SU-DHL-6 (cell line): ENCODE measurements around the gene FFAR2.

ENCODE experiments used
- H2AFZ ChIP-seq: fragments of 200-600 bp; sonication (generic); 2 replicates; pipeline ENCODE4 v1.6.1; 2014; ENCODE audit warnings: low read depth, mild to moderate bottlenecking, moderate library complexity, mixed read lengths, antibody characterized with exemption, low read length; ENCODE audit not compliant: severe bottlenecking
- H3F3A ChIP-seq: fragments of 200-600 bp; shearing (Covaris generic); 2 replicates; pipeline ENCODE4 v1.6.0; 2016; ENCODE audit warnings: antibody characterized with exemption, mild to moderate bottlenecking; ENCODE audit not compliant: insufficient read depth
- H3K27ac ChIP-seq: fragments of 200-600 bp; sonication (generic); 2 replicates; pipeline ENCODE4 v1.5.1; 2016; ENCODE audit warnings: low read depth, mild to moderate bottlenecking, low read length, moderate library complexity, mixed read lengths
- H3K27me3 ChIP-seq: fragments of 200-600 bp; sonication (generic), shearing (Covaris generic); 2 replicates; pipeline ENCODE4 v1.6.0; 2014; ENCODE audit warnings: mild to moderate bottlenecking, low read length
- H3K36me3 ChIP-seq: fragments of 200-600 bp; sonication (generic); 2 replicates; pipeline ENCODE4 v1.6.1; 2014; ENCODE audit warnings: mild to moderate bottlenecking, low read length, mixed read lengths
- H3K4me2 ChIP-seq: fragments of 300-600, 200-600 bp; shearing (Covaris generic), sonication (generic); 2 replicates; pipeline ENCODE4 v1.6.0; 2014; ENCODE audit warnings: low read length, low read depth, mild to moderate bottlenecking; ENCODE audit not compliant: poor library complexity, severe bottlenecking
- H3K4me3 ChIP-seq: fragments of 200-600 bp; sonication (generic); 2 replicates; pipeline ENCODE4 v1.5.1; 2014; ENCODE audit warnings: antibody characterized with exemption, low read length, mild to moderate bottlenecking, mixed read lengths; ENCODE audit not compliant: insufficient read depth, poor library complexity, severe bottlenecking
- H3K79me2 ChIP-seq: fragments of 200-600 bp; sonication (generic); 2 replicates; pipeline ENCODE4 v1.6.1; 2014; ENCODE audit warnings: mild to moderate bottlenecking, low read length, moderate library complexity; ENCODE audit not compliant: insufficient read depth
- H3K9ac ChIP-seq: fragments of 200-600 bp; sonication (generic); 2 replicates; pipeline ENCODE4 v1.7.0; 2014; ENCODE audit warnings: mild to moderate bottlenecking, low read length
- H3K9me2 ChIP-seq: fragments of 200-600 bp; sonication (generic); replicated peaks from 2 replicates; pipeline ENCODE4 v1.6.1; 2014; ENCODE audit warnings: low read length; ENCODE audit not compliant: insufficient read depth
- H3K9me3 ChIP-seq: fragments of 200-600 bp; sonication (generic); 2 replicates; pipeline ENCODE4 v1.6.1; 2014; ENCODE audit warnings: low read length, mixed read lengths; ENCODE audit not compliant: insufficient read depth
- H4K20me1 ChIP-seq: fragments of 200-600 bp; sonication (generic); 2 replicates; pipeline ENCODE4 v1.6.1; 2014; ENCODE audit warnings: low read depth, mild to moderate bottlenecking, antibody characterized with exemption, low read length, moderate library complexity, mixed read lengths
- EZH2phosphoT487 ChIP-seq: fragments of 200-600 bp; sonication (generic), shearing (Covaris generic); conservative IDR thresholded peaks from 2 replicates; pipeline ENCODE4 v1.6.1; 2018; ENCODE audit warnings: mild to moderate bottlenecking, antibody characterized with exemption, low read length, moderate library complexity, mixed read lengths
- TF ChIP-seq, protein P1 (sequence below): fragments of 200-600 bp; sonication (generic); IDR thresholded peaks from one replicate; pipeline ENCODE4 v1.5.1; 2017; ENCODE audit warnings: antibody characterized with exemption, mild to moderate bottlenecking, low read length, moderate library complexity; ENCODE audit not compliant: insufficient read depth, poor library complexity, severe bottlenecking

The FFAR2 gene

DNA sequence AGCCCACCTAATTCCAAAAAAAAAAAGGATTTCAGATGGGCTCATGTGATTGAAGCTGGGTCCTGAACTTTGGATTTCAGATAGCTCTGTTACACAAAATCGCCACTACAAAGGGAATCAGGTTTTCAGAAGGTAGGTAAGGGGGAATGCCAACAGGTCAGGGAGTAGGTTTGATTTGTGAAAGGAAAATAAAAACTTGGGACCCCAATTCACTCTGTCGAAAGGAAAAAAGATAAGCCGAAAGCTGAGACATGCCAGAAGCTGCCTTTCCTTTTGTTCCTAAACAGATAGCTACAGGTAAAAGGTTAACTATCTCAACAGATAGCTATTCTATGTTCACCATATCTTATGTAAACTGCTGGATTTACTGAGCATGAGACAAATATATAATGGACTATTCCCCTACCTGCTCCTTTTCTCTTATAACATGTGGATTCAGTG is 38.2 kb downstream of the FFAR2 start:
- Histone ChIP-seq H3K79me2 (no peaks in the 10 kb centered on the region), H3K27me3 (no peaks in the 10 kb centered on the region), H3K4me3 (no peak overlapping the region), H3K36me3 (no peaks in the 10 kb centered on the region), H3K27ac (no peak overlapping the region), H3F3A (no peaks in the 10 kb centered on the region), H4K20me1 (no peaks in the 10 kb centered on the region), H2AFZ (no peak overlapping the region), H3K4me2 (no peak overlapping the region), H3K9ac (no peak overlapping the region), H3K9me2 (no peaks in the 10 kb centered on the region), H3K9me3 (no peaks in the 10 kb centered on the region)
- TF ChIP-seq EZH2phosphoT487: no peak
- TF ChIP-seq, protein P1, sequence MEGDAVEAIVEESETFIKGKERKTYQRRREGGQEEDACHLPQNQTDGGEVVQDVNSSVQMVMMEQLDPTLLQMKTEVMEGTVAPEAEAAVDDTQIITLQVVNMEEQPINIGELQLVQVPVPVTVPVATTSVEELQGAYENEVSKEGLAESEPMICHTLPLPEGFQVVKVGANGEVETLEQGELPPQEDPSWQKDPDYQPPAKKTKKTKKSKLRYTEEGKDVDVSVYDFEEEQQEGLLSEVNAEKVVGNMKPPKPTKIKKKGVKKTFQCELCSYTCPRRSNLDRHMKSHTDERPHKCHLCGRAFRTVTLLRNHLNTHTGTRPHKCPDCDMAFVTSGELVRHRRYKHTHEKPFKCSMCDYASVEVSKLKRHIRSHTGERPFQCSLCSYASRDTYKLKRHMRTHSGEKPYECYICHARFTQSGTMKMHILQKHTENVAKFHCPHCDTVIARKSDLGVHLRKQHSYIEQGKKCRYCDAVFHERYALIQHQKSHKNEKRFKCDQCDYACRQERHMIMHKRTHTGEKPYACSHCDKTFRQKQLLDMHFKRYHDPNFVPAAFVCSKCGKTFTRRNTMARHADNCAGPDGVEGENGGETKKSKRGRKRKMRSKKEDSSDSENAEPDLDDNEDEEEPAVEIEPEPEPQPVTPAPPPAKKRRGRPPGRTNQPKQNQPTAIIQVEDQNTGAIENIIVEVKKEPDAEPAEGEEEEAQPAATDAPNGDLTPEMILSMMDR: no peak

DNA sequence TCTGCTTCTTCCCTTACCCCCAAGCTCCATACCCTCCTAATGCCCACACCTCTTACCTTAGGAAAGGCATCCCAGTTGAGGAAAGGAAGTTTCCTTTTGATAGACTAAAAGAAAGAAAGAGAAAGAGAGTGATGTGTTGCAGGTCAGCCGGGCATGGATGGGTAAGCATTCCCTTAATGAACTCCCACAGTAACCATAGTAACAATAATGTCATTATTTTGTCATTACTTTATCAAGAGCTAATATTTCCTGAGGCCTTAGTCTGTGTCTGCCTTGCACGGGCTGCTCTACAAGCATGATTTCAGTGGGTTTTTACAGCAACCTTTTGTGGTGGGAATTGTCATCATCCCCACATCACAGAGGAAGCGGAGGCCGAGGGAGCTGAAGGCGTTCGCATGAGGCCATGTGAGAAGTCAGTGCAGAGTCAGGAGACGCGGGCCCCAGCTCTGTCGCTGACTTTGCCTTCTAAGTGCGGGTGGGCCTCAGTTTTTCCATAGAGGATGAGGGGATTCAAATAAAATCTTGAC is 39.7 kb downstream of the FFAR2 start:
- no peaks in the 10 kb centered on the region for H3K9me3 ChIP-seq
- H3K27me3 ChIP-seq: no peaks in the 10 kb centered on the region
- no peak overlapping the region for H2AFZ ChIP-seq
- TF ChIP-seq EZH2phosphoT487: no peak
- TF ChIP-seq, protein P1: no peak
- H3K27ac ChIP-seq: no peak overlapping the region
- no peaks in the 10 kb centered on the region for H3K9me2 ChIP-seq
- H3K79me2 ChIP-seq: no peaks in the 10 kb centered on the region
- no peak overlapping the region for H3K4me2 ChIP-seq
- no peaks in the 10 kb centered on the region for H3F3A ChIP-seq
- no peaks in the 10 kb centered on the region for H4K20me1 ChIP-seq
- H3K9ac ChIP-seq: no peak overlapping the region
- no peak overlapping the region for H3K4me3 ChIP-seq
- no peaks in the 10 kb centered on the region for H3K36me3 ChIP-seq

DNA sequence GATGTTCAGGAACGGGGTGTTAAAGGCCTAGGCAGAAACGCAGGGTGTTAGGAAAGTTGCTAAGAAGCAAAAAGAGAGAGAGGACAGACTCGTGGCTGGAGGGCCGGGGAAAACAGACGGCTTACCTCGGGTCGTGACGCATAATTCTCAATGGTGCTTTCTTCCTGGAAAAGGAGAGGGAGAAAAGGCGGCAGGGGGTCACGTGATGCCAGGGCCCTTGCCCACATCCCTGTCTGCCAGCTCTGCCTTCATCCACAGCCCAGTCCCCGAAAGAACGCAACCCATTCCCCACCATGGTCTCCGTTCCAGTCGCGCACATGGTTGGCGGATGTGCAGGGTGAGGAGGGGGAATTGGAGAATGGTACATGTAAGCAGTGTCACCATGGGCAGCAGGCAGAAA is 40.6 kb downstream of the FFAR2 start:
- Histone ChIP-seq H3K79me2 (no peaks in the 10 kb centered on the region), H3K9me3 (no peaks in the 10 kb centered on the region), H3K27me3 (no peaks in the 10 kb centered on the region), H3K36me3 (no peaks in the 10 kb centered on the region), H3K9me2 (no peaks in the 10 kb centered on the region), H3F3A (no peaks in the 10 kb centered on the region), H3K4me2 (no peak overlapping the region), H3K27ac (no peak overlapping the region), H4K20me1 (no peaks in the 10 kb centered on the region), H2AFZ (no peak overlapping the region), H3K9ac (no peak overlapping the region), H3K4me3 (no peak overlapping the region)
- TF ChIP-seq, protein P1: no peak
- no peak for TF ChIP-seq EZH2phosphoT487
